Measurements from ENCODE around the gene FAIM2. TPM values are rescaled to one million over a fixed set of nuclear protein-coding genes. Genes with fewer than 3 reads are reported as not detected.

Gene FAIM2
- total RNA-seq, 4 donors from 2014 or later = 0.13 to 1.1 TPM; not detected in 2

DNA sequence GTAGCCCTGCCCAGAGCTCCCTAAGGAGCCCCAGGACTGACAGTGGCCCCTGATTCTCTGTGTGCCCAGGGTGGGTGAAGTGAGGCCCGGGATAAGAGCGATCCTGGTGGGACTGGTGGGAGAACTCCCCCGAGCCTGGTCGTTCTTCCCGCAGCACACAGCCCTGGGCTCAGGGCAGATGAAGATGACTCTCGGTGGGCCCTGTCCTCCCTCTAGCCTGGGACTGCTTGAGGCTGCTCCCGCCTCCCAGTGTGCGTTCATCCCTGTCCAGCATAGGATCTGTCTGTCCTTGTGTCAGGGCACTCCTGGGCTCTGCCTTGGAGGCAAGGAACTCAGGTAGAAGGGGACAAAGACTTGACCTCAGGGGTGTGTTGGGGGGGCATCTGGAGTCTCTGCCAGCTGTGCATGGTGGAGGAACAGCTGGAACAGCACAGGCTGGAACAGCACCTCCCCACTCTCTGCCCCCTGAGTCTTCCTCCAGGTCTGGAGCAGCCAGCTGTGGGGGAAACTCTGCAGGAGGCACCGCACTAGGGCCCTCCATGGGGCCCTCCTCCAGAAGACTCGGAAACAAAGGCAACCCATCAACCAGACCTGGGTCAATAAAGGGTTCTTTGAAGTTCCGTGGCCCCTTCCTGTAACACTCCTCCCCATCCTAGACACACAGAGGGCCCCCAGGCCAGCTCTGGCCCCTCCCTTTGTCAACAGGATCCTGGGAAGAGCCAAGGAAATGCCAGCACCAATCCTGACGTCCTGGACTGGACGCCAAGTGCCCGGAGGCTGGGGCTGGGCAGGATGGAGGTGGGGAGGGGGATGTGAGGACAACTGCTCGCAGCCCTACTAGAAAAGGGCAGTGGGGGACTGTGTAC, 15.9 kb downstream of the FAIM2 start:
- no peaks in the 10 kb centered on the region for H3K4me1 ChIP-seq
- intact Hi-C loops (cut with DNase I; ENCODE audit: low total_unique reads) (no loop called here), in situ Hi-C loops (cut with MboI; ENCODE audit: low sequenced_read_pairs in 4 of 4) (no loop called here)
- H3K9me3 ChIP-seq = no peaks in the 10 kb centered on the region
- H3K27ac ChIP-seq = no peak overlapping the region
- no peak overlapping the region for H3K4me3 ChIP-seq
- DNase-seq = no peak
- ATAC-seq = no peak
- TF ChIP-seq POLR2A (IDR thresholded peaks at IDR 0.05) = no peak
- TF ChIP-seq, protein P1, sequence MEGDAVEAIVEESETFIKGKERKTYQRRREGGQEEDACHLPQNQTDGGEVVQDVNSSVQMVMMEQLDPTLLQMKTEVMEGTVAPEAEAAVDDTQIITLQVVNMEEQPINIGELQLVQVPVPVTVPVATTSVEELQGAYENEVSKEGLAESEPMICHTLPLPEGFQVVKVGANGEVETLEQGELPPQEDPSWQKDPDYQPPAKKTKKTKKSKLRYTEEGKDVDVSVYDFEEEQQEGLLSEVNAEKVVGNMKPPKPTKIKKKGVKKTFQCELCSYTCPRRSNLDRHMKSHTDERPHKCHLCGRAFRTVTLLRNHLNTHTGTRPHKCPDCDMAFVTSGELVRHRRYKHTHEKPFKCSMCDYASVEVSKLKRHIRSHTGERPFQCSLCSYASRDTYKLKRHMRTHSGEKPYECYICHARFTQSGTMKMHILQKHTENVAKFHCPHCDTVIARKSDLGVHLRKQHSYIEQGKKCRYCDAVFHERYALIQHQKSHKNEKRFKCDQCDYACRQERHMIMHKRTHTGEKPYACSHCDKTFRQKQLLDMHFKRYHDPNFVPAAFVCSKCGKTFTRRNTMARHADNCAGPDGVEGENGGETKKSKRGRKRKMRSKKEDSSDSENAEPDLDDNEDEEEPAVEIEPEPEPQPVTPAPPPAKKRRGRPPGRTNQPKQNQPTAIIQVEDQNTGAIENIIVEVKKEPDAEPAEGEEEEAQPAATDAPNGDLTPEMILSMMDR (IDR thresholded peaks at IDR 0.05 in 4 of 5, conservative IDR thresholded peaks at IDR 0.05 in 1 of 5) = no peak
- no peaks in the 10 kb centered on the region for H3K27me3 ChIP-seq
- H3K36me3 ChIP-seq = no peaks in the 10 kb centered on the region

DNA sequence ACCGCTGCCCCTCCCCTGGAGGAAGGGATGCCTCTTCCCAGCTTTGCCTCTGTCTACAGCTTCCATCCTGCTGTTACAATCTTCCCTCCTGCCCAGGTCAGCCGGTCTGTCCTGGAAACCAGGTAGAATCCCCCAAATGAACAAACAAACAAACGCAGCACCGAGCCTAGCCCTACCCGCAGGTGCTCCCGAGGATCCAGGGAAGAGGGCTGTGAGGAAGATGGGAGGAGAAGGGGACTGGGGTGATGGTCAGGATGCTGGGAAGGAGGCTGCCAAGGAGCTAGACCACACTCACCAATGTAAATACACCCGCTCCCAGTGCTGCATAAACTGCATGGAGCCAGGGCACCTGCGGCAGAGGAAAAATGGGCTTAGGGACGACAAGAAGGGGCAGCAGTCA, 16.6 kb downstream of the FAIM2 start:
- DNase-seq = no peak
- in situ Hi-C loops (cut with MboI; ENCODE audit: low sequenced_read_pairs in 4 of 4) = no loop called here
- H3K4me3 ChIP-seq = no peak overlapping the region
- intact Hi-C loops (cut with DNase I; ENCODE audit: low total_unique reads) = no loop called here
- no peaks in the 10 kb centered on the region for H3K27me3 ChIP-seq
- H3K9me3 ChIP-seq = no peaks in the 10 kb centered on the region
- ATAC-seq = no peak
- H3K4me1 ChIP-seq = no peaks in the 10 kb centered on the region
- no peaks in the 10 kb centered on the region for H3K36me3 ChIP-seq
- H3K27ac ChIP-seq = no peak overlapping the region
- TF ChIP-seq, protein P1 (IDR thresholded peaks at IDR 0.05 in 4 of 5, conservative IDR thresholded peaks at IDR 0.05 in 1 of 5) = no peak
- TF ChIP-seq POLR2A (IDR thresholded peaks at IDR 0.05) = no peak

DNA sequence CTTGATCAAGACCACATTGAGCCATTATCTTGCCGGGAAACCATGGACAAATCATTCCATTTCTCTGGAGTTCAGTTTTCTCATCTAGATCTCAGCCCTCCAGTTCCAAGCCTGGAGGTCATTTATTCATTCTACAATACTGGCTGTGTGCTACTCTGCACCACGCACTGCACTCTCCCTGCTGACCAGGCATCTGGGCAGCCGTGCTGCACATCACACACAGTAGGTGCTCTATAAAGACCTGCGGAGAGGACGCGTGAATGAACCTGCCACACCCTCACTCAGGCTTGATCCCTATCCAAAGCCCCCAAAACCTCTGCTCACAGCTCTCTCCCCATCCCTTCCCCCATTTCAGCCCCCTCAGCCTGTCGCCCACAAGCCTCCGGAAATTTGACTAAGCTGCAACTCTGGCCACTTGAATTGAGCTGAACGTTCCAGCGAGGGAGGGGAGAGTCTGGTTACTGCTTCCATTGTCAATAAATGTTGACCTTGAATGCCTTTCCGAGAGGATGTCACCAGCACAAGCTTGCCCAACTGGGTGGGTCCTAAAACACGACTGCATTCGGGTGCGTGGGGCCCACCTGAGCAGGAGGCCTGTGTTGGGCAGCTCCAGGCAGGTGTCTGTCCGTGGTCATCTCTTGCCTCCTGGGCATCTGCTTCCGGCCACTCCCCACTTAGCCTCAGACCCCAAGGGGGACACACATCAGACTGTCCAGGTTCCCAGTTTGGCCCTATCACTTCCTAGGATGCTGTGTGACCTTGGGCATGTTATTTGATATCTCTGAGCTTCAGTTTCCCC, 17.8 kb downstream of the FAIM2 start:
- ATAC-seq (no peak), DNase-seq (no peak)
- Histone ChIP-seq H3K9me3 (no peaks in the 10 kb centered on the region), H3K27me3 (no peaks in the 10 kb centered on the region), H3K4me3 (no peak overlapping the region), H3K36me3 (no peaks in the 10 kb centered on the region), H3K27ac (no peak overlapping the region), H3K4me1 (no peaks in the 10 kb centered on the region)
- in situ Hi-C loops (cut with MboI; ENCODE audit: low sequenced_read_pairs in 4 of 4) = no loop called here
- TF ChIP-seq, protein P1 (IDR thresholded peaks at IDR 0.05 in 4 of 5, conservative IDR thresholded peaks at IDR 0.05 in 1 of 5) = no peak
- TF ChIP-seq POLR2A (IDR thresholded peaks at IDR 0.05) = no peak
- intact Hi-C loops (cut with DNase I; ENCODE audit: low total_unique reads) = no loop called here

- Histone ChIP-seq H3K27ac (no peak overlapping the region), H3K4me3 (no peak overlapping the region), H3K4me1 (no peaks in the 10 kb centered on the region), H3K36me3 (no peaks in the 10 kb centered on the region), H3K27me3 (no peaks in the 10 kb centered on the region), H3K9me3 (no peaks in the 10 kb centered on the region)
- TF ChIP-seq POLR2A (IDR thresholded peaks at IDR 0.05) = no peak
- TF ChIP-seq, protein P1 (IDR thresholded peaks at IDR 0.05 in 4 of 5, conservative IDR thresholded peaks at IDR 0.05 in 1 of 5) = no peak
- no peak for ATAC-seq
- intact Hi-C loops (cut with DNase I; ENCODE audit: low total_unique reads) = no loop called here
- DNase-seq = no peak
- in situ Hi-C loops (cut with MboI; ENCODE audit: low sequenced_read_pairs in 4 of 4) = no loop called here
Measured at GRCh38 chr12:49885118-49885517, 18.6 kb downstream of the FAIM2 start.
